ACHN (cell line): Measurements from ENCODE around the gene LRTM2.
"Not testable (repeated sequence)": the region's sequence is repeated elsewhere in the genome, so short reads cannot be mapped to it uniquely, and the experiment has no call there.

Source experiments
- DNase-seq: peaks from one replicate; pipeline ENCODE4 v3.0.0-alpha.2; 2015
- in situ Hi-C: cut with HindIII; loops from 2 replicates; pipeline ENCODE4 v1.10.0; 2017; ENCODE audit warnings: low sequenced_read_pairs, low pct_ligation_motif_present, low pct_unique_long_range_greater_than_20kb

The LRTM2 gene

GRCh38 chr12:1808798-1809480 lies 11.4 kb upstream of the LRTM2 start:
- in situ Hi-C loops, result no loop called here
- no peak for DNase-seq

- in situ Hi-C loops, result no loop called here
Measured at GRCh38 chr12:1809591-1810190, 10.7 kb upstream of the LRTM2 start.

GRCh38 chr12:1810201-1810930 lies 10.0 kb upstream of the LRTM2 start:
- no peak for DNase-seq
- in situ Hi-C loops, result no loop called here

More at GRCh38 chr12:1809591-1810190, 10.7 kb upstream of the LRTM2 start:
- no peak for DNase-seq

- no peak for DNase-seq
- in situ Hi-C loops, result no loop called here
Measured at GRCh38 chr12:1810931-1811280, 9.5 kb upstream of the LRTM2 start.

GRCh38 chr12:1811281-1811947 lies 9.0 kb upstream of the LRTM2 start:
- in situ Hi-C loops, result no loop called here
- DNase-seq, result no peak

- DNase-seq, result no peak
- in situ Hi-C loops, result no loop called here
Measured at GRCh38 chr12:1811948-1812291, 8.4 kb upstream of the LRTM2 start.

- in situ Hi-C loops, result no loop called here
- peak; percentile 46 for DNase-seq
Measured at GRCh38 chr12:1812650-1813302, 7.6 kb upstream of the LRTM2 start.

- in situ Hi-C loops, result no loop called here
- no peak for DNase-seq
Measured at GRCh38 chr12:1814266-1814665, 6.1 kb upstream of the LRTM2 start.

- in situ Hi-C loops, result no loop called here
- DNase-seq, result no peak
Measured at GRCh38 chr12:1815108-1815507, 5.3 kb upstream of the LRTM2 start.

- no peak for DNase-seq
- in situ Hi-C loops, result no loop called here
Measured at GRCh38 chr12:1815814-1816729, 4.3 kb upstream of the LRTM2 start.

GRCh38 chr12:1816730-1817348 lies 3.5 kb upstream of the LRTM2 start:
- DNase-seq, result no peak
- in situ Hi-C loops, result no loop called here

- in situ Hi-C loops, result not testable (repeated sequence)
Measured at GRCh38 chr12:1817928-1818327, 2.4 kb upstream of the LRTM2 start.

GRCh38 chr12:1819050-1819449 lies 1.3 kb upstream of the LRTM2 start:
- DNase-seq, result no peak
- in situ Hi-C loops, result no loop called here

More at GRCh38 chr12:1817928-1818327, 2.4 kb upstream of the LRTM2 start:
- DNase-seq, result not testable (repeated sequence)

- no peak for DNase-seq
- in situ Hi-C loops, result no loop called here
Measured at GRCh38 chr12:1819571-1819970, 794 bp upstream of the LRTM2 start.

- no peak for DNase-seq
- in situ Hi-C loops, result no loop called here
Measured at GRCh38 chr12:1820896-1821291, 529 bp downstream of the LRTM2 start.

GRCh38 chr12:1821805-1822204 lies 1.4 kb downstream of the LRTM2 start:
- in situ Hi-C loops, result no loop called here
- no peak for DNase-seq

GRCh38 chr12:1822699-1823098 lies 2.3 kb downstream of the LRTM2 start:
- DNase-seq, result no peak
- in situ Hi-C loops, result no loop called here

GRCh38 chr12:1823237-1823636 lies 2.9 kb downstream of the LRTM2 start:
- DNase-seq, result no peak
- in situ Hi-C loops, result no loop called here
